GM18861 (cell line): Measurements from ENCODE around the gene METTL6.
"Not testable (repeated sequence)": the region's sequence is repeated elsewhere in the genome, so short reads cannot be mapped to it uniquely, and the experiment has no call there.

ENCODE experiments used
- ATAC-seq: cut with Tn5 transposase; IDR thresholded peaks from one replicate; pipeline ENCODE4 v1.9.1; 2021; ENCODE audit not compliant: unreplicated experiment

METTL6 gene, protein sequence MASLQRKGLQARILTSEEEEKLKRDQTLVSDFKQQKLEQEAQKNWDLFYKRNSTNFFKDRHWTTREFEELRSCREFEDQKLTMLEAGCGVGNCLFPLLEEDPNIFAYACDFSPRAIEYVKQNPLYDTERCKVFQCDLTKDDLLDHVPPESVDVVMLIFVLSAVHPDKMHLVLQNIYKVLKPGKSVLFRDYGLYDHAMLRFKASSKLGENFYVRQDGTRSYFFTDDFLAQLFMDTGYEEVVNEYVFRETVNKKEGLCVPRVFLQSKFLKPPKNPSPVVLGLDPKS

DNA sequence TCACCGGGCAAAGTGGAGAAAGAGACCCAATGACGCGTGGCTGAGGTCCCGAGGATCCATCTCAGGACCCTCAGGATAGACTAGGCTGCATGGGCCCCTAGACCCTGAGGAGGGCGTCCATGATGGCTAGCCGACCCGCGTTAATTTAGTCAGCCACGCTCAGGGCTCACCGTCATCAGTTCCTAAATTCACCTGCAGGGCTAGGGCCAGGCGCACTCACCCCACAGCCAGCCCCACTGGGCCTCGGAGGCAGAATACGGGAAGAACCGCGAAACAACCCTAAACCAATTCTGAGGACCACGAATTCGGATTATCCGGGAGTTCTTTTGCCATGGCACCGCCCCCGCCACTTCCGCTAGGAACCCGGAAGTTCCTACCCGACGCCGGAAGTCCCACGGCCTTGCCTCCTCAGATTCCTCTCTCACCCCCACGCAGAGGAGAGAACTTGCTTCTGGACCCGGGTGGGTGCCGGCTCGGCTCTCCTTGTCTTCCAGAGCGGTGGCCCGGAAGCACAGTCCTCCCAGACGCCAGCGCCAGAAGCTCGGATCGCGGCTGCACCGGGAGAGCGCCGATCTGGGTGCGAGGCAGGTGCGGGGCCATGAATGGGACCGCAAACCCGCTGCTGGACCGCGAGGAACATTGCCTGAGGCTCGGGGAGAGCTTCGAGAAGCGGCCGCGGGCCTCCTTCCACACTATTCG lies at the start of gene METTL6, which contains the start of gene EAF1:
TSS of gene METTL6 (minus strand) at position 363 of the 699 bp plus-strand sequence. CDS start 1,033 bp downstream, outside the sequence.
TSS of gene EAF1 (plus strand) at position 417 of the 699 bp plus-strand sequence. CDS start at position 599, 182 bp downstream.
- ATAC-seq: peak; percentile 86

DNA sequence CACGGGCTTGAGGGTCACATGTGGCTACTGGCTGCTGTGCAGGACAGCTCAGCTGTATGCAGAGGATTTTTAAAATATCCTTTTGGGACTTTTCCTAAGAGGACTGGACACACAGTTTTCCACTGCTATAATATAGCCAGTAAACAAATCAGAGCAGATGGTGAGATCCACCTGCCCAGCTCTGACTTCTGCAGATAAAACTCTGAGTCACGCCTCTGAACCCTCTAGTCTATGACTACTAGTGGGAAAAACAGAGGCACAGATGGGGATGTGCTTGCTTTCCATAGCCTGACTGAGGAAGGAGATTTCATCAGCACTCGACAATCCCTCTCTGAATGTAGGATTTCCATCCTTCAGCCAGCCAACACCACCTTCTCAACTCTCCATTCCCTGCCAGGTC lies 49.0 kb upstream of the METTL6 start:
- no peak for ATAC-seq

GRCh38 chr3:15475161-15475560 lies 47.8 kb upstream of the METTL6 start:
- ATAC-seq: no peak

GRCh38 chr3:15471861-15472260 lies 44.5 kb upstream of the METTL6 start:
- ATAC-seq: no peak

GRCh38 chr3:15470849-15471248 lies 43.5 kb upstream of the METTL6 start:
- ATAC-seq: no peak

GRCh38 chr3:15470261-15470660 lies 42.9 kb upstream of the METTL6 start:
- no peak for ATAC-seq

- no peak for ATAC-seq
Observed at GRCh38 chr3:15467227-15468181, 40.2 kb upstream of the METTL6 start.

DNA sequence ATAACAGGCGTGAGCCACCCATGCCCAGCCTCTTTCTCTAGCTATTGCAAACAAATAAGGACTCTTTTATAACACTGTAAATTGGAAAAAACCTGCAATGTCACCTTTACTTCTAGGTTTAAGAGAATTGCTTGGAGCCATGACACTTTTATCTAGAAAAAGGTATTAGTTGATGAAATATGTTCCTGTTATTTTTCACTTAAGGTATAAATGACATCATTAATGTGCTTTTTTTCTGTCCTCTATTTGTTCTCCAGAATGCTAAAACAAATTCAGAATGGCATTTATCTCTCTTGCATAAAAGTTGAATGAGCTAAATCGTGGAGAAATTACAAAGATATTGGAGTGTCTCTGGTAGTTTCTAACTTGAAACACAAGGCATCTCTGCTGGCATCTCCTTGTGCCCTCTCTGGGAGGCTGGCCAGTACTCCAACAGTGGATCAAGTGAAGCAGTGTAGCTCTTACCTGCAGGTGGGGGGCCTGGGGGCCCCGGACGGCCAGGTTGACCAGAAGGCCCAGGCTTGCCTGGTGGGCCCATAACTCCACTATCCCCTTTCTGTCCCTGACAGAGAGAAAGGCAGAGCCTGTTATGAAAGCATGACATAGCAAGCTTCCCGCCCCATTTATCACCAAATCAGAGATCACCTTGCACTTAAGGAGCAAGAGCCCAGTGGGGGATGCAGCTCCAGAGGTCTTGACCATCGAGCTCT lies 38.7 kb upstream of the METTL6 start:
- no peak for ATAC-seq

- ATAC-seq: no peak
Observed at GRCh38 chr3:15462451-15462850, 35.1 kb upstream of the METTL6 start.

DNA sequence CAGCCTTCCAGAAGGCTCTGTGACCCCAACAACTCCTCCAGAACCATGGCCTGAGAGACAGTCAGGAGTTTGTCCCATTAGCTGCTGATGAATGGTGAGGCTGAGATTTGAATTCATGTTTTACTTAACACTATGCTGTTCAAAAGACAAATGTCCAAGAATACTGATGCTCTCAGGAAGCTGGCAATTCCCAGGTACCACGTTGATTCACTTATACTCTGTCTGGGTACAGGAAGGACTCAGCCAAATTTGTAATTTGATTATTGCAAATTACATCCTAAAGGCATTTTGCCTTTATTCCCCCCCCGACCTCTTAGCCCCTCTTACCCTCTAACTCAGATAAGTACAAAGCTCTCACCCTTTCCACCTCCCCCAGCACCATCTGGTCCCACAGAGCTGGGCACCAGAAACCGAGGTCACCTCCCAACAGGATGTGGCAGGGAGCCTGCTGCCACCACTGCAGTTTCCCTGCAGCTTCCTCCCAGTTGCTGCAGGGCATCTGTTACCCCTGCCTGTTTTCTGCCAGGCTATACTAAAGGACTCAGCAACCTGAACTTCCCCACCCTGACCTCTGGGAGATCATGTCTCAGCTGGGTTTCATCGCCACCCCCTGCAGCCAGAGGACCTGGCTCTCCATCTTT lies 33.7 kb upstream of the METTL6 start:
- no peak for ATAC-seq

DNA sequence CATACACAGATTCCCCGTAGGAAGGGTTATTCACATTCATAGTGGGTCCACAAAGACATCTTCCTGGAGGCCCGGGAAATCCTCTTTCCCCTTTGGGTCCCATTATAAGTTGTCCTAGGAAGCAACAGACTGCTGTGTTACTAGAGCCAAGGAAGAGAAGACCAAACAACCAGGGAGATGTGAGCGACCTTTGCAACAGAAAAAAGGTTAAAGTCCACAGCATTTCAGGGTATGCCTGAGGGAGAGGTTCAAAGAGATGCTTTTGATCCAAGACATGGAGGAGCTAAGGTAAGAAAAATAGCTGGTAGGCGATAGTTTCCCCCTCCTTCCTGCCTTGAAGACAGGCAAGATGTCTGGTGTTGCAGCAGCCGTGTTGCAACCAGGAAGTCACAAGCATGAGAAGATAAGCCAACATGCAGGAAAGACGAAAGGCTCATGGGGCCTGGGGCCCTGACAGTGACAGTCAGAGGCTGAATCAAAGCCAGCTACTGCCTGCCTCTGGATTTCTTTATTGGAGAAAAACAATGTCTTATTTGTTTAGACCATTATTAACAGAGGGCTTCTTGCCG lies 31.0 kb upstream of the METTL6 start:
- no peak for ATAC-seq

GRCh38 chr3:15456915-15457314 lies 29.6 kb upstream of the METTL6 start:
- not testable (repeated sequence) for ATAC-seq

DNA sequence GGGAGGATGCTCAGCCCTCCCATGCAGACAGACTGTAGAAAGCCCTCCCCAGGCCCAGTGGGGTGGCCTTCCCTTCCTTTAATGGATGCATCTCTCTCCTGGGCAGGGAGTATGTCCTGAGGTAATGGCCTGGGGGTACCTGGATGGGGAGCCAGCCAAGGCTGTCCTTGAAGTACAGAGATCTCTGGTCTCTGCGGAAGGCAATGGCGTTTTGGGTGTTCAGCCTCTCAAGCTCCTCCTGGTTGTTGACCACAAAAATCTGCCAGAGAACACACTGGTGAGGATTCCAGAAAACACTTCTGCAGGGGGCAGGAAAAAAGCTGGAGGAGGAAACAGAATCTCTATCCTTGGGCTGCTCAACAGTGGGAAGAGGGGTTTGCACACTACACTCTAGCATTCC lies 29.0 kb upstream of the METTL6 start:
- ATAC-seq: no peak

DNA sequence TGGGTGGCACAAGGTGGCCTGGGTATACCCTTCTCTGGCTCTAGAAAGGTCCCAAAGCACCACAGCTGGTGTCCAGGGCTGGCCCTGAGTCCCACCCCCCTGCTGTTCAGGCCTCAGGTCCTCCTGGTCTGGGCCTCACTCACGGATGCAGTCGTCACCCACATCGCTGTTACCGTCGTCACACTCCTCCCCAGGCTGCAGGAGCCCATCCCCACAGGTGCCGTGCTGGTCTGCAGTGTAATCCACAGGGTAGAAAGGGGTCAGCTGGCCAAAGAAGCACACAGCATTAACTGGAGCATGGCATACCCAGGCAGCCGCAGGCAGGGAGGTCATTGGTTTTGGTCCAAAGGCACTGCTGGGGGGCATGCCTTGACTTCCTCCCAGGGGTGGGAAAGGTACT lies 28.4 kb upstream of the METTL6 start:
- ATAC-seq: no peak

DNA sequence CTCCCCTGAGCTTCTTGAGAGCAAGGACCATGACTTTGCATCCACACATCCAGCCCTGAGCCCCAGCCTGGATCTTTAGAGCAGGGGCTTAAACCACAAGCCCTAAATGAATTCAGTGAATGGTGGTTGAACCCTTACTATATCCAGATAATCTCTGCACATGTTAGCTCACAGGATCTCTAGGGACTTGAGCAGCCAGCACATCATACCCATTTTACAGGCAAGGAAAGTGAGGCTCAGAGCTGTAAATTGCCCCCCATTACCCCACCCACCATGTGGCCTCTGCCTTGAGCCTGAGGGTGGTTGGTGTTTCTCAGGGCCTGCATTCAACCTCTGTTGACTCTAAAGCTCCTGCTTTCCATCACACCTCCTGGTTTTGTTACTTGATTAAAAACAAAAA lies 27.6 kb upstream of the METTL6 start:
- ATAC-seq: no peak

GRCh38 chr3:15453991-15454625 lies 26.8 kb upstream of the METTL6 start:
- no peak for ATAC-seq

GRCh38 chr3:15453501-15453900 lies 26.2 kb upstream of the METTL6 start:
- ATAC-seq: no peak

- no peak for ATAC-seq
Observed at GRCh38 chr3:15452961-15453360, 25.6 kb upstream of the METTL6 start.

- no peak for ATAC-seq
Observed at GRCh38 chr3:15452156-15452555, 24.8 kb upstream of the METTL6 start.
